Measurements from ENCODE around the gene UBE2Z. TPM values are rescaled to one million over a fixed set of nuclear protein-coding genes. Genes with fewer than 3 reads are reported as not detected.

The UBE2Z gene
- polyA plus RNA-seq, 3 donors: 91.8 to 112 (median 105) TPM

GRCh38 chr17:48893646-48894508 is 14.3 kb upstream of the UBE2Z start:
- no peak for DNase-seq

GRCh38 chr17:48894886-48895285 is 13.3 kb upstream of the UBE2Z start:
- DNase-seq: no peak

DNA sequence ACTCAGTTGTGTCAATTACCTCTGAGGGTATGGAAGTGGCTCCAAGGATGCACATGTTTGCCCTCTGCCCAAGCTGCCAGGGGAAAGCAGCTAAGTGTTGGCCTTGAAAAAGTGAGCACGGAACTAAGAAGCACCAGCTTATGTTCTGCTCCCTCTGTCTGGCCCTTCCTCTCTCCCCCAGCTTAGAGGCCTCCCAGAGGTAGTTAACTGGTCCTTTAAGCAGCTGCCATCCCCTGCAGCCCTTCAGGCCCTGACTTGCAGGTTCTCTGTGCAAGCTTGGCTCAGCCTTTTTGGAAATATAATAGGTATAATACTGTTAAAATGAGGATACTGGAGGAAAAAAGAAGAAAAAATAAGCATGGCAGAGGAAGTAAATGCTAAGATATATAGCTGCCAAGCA is 7.0 kb upstream of the UBE2Z start:
- DNase-seq: no peak

- DNase-seq: no peak
These were observed 4.8 kb upstream of the UBE2Z start for GRCh38 chr17:48903401-48903800.

DNA sequence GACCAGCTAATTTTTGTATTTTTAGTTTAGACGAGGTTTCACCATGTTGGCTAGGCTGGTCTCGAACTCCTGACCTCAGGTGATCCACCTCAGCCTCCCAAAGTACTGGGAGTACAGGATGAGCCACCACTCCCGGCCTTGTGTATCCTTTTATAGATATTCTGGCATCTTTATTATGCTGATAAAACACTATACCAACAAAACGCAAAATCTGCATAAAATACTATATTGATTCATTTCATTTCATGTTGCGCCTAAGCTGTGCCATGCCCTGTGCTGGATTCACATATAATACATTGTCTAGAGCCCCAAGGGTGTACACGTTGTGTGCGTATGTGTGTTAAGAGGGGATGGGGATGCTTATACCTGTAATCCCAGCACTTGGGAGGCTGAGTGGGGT is 3.8 kb upstream of the UBE2Z start:
- no peak for DNase-seq

GRCh38 chr17:48905987-48906515 is 2.2 kb upstream of the UBE2Z start:
- no peak for DNase-seq

GRCh38 chr17:48907713-48908046 is 527 bp upstream of the UBE2Z start:
- DNase-seq: no peak

- DNase-seq: peak; percentile 93
These were observed 717 bp downstream of the UBE2Z start for GRCh38 chr17:48908853-48909394.

DNA sequence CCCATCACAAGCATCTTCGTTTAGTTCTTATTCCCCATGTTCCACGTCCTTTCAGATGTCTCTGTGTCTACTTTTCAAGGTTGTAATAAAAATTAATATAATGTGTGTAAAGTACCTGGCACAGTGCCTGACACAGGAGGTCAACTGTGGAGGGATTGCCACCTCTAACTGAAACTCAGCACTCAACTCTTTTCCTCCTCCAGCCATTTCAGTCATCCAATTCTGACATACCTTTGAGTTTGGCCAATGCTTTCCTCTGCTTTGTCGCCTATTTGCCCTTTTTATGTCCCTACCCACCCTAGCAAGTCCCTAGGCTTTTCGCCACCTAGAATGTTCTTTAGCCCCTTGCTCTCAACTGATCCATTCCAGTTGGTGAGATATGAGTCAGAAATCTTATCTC is 1.6 kb downstream of the UBE2Z start:
- no peak for DNase-seq

GRCh38 chr17:48910370-48910769 is 2.2 kb downstream of the UBE2Z start:
- DNase-seq: no peak

GRCh38 chr17:48912476-48912875 is 4.3 kb downstream of the UBE2Z start:
- no peak for DNase-seq

DNA sequence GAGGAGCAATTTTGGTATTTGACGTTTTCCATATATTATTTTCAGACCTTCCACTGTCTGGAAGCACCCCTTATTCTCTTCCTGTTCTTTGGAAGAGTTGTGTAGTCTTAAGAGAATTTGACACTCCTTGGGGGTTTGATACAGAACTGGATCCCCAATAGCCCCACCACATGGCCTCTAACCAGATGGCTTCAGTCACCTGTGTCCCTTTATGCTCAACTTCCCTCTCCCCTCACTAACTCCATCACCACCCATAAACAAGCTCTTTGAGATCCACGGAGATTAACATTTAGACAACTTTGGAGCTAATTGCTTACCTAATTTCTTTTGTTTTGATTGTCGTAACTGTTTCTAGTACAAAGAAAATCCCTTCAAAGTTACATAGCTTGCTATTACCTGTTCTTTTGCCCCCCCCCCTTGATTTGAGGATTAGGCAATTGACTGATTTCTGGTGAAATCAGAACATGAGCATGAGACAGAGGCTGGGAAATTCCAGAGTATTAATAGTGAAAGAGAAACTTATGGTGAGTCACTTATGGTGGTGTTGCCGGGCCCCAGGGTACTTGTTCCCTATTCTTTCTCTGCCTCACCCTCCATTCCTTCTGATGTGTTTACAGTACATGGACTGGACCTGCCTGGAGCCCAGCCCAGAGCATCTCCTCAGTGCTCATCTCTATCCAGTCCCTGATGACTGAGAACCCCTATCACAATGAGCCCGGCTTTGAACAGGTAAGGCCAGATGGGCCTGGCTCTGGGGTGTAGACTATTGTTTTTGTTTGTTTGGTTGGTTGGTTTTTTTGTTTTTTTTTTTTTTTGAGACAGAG is 7.5 kb downstream of the UBE2Z start:
- no peak for DNase-seq

DNA sequence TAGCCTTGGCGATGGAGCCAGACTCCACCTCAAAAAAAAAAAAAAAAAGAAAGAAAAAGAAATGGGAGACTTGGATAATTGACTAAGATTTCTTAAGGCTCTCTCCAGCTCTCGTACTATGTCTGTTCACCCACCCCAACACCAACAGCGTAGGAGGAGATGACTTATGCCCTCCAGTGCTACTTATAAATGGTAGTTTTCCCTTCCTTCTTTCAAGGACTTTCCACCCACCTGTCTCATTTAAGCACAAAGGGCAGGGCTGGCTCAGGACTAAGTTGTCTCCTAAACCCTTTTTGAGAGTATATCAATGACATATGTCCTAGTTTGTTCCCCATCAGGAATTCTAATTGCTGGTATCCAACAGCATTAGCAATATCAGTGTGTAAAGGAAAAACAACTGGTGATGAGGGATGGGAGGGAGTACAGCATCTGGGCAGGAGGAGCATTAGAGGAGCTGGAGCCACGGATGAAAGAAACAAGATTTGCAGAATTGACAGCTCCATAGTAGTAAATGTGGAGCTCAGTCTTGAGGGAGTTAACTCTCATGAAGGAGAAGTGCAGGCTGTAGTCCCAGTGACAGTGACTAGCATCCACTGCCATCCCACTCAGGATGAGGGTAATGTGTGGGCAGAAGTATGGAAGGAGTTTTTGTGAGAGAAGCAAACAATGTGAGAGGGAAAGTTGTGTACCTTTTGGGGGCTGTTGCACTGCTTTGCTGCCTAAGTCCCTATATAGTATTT is 17.2 kb downstream of the UBE2Z start:
- no peak for DNase-seq

GRCh38 chr17:48925991-48926342 is 17.8 kb downstream of the UBE2Z start:
- no peak for DNase-seq

GRCh38 chr17:48927978-48928745 is 20.0 kb downstream of the UBE2Z start:
- no peak for DNase-seq

DNA sequence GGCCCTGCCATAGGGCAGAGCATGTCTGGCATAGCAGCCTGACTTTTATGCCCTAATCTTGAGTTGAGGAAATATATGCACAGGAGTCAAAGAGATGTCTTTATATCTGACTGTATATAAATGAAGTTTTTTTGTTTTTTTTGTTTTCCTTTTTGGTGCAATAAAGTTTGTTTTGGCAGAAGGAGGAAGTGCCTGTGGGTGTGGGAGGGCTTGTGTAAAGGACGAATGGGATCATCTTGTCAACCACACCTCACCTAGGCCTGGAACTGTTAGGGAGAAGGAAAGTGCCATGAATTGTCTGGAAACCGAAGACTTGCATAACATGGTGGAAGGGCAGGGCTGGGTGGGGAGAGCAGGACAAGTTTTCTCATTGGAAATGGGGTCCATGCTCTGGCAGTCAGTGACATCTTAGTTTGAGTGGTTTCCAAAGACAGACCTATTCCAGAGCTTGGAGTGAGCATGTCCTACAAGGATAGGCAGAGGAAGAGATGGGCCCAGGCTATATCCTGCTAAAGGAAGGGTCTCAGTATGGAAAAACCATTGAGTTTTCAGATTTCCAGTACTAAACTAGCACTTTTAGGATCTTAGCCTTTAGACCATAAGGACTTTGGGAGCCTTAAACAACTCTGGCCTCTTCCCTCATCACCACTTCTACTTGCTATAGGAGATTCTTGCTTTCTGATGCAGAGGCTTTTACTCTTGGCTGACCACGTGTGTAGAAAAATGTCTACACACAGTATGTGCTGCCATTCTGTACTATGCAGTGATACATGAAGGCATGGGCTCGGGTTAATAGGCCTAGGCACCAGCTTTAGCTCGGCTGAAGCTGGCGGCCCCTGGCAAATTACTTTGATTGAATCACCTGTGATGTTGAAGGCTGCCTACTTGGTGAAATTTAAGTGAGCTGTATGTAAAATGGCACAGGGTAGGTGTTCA is 20.9 kb downstream of the UBE2Z start:
- no peak for DNase-seq

- no peak for DNase-seq
These were observed 21.6 kb downstream of the UBE2Z start for GRCh38 chr17:48929812-48930165.

DNA sequence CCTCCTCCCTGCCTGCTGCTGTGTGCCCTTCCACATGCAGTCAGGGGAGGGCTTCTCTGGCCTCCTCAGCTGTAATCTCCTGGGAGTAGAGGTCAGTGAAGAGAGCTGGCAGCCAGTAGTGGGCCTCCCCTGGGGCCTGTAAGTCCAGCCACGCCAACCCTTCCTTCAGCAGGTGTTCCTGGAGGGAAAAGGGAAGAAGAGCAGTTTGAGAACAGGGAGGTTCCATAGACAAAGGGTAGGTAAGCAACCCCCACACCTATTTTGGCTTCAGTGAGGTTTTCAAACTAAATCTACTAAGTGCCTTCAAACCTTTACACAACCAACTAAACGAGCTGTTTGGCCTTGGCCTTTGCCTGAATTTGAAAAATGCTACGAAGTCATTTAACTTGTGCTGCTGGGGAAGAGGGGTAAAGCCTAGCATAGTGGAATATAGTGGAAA is 22.2 kb downstream of the UBE2Z start:
- DNase-seq: no peak

DNA sequence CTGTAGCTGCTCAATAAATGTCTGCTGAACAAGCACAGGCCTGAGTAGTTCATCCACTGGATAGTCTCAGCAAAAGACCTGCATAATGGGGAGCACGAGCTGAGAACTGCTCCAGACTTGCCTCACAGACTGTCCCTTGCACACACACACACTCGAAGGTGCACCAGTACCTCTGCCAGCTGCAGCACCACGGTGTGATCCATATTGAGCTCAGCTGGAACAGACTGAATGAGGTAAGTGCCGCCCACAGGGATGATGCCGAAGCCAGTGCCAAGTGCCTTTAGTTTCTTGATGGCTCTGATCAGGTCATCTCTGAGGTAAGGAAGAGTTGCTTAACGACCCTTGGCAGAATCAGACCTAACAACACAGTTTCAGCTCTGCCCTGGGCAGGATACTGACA is 24.8 kb downstream of the UBE2Z start:
- no peak for DNase-seq
